HG02763 (cell line): ENCODE results near the gene PRR29.

ENCODE experiments used
- ATAC-seq: cut with Tn5 transposase; IDR thresholded peaks from one replicate; pipeline ENCODE4 v1.9.1; 2021; ENCODE audit warnings: mild to moderate bottlenecking, moderate library complexity; ENCODE audit not compliant: unreplicated experiment

PRR29 gene

GRCh38 chr17:64008346-64008745 is 10.2 kb downstream of the PRR29 start:
- ATAC-seq, result no peak

- no peak for ATAC-seq
These were observed 10.7 kb downstream of the PRR29 start for GRCh38 chr17:64008830-64009229.

GRCh38 chr17:64009571-64010402 is 11.6 kb downstream of the PRR29 start:
- no peak for ATAC-seq

GRCh38 chr17:64015447-64015846 is 17.3 kb downstream of the PRR29 start:
- no peak for ATAC-seq

- no peak for ATAC-seq
These were observed 18.2 kb downstream of the PRR29 start for GRCh38 chr17:64016231-64016784.

- no peak for ATAC-seq
These were observed 18.8 kb downstream of the PRR29 start for GRCh38 chr17:64016974-64017373.

GRCh38 chr17:64017381-64017980 is 19.3 kb downstream of the PRR29 start:
- no peak for ATAC-seq

- ATAC-seq, result peak; percentile 5
These were observed 21.4 kb downstream of the PRR29 start for GRCh38 chr17:64019551-64019961.

GRCh38 chr17:64020056-64020766 is 22.1 kb downstream of the PRR29 start, which contains the start of gene ICAM2:
TSS of gene ICAM2 (minus strand) at chr17:64020633. CDS start at chr17:64006691, 13,942 bp downstream.
- peak; percentile 58 for ATAC-seq

- ATAC-seq, result no peak
These were observed 24.5 kb downstream of the PRR29 start for GRCh38 chr17:64022611-64023063.

GRCh38 chr17:64024215-64024654 is 26.1 kb downstream of the PRR29 start:
- no peak for ATAC-seq

GRCh38 chr17:64024781-64025731 is 26.9 kb downstream of the PRR29 start:
- no peak for ATAC-seq

GRCh38 chr17:64025732-64026294 is 27.7 kb downstream of the PRR29 start:
- ATAC-seq, result peak; percentile 59

GRCh38 chr17:64028874-64029464 is 30.8 kb downstream of the PRR29 start:
- ATAC-seq, result no peak

- ATAC-seq, result no peak
These were observed 33.9 kb downstream of the PRR29 start for GRCh38 chr17:64032081-64032480.

GRCh38 chr17:64036198-64036922 is 38.2 kb downstream of the PRR29 start:
- ATAC-seq, result no peak

- no peak for ATAC-seq
These were observed 39.0 kb downstream of the PRR29 start for GRCh38 chr17:64037180-64037579.

GRCh38 chr17:64037802-64038201 is 39.7 kb downstream of the PRR29 start:
- ATAC-seq, result no peak
